ENCODE measurements around the gene AP1AR. TPM values are rescaled to one million over a fixed set of nuclear protein-coding genes. Genes with fewer than 3 reads are reported as not detected.

Gene AP1AR
- total RNA-seq, 1 donor from 2014 or later = 31.0 TPM

GRCh38 chr4:112247021-112247420, 15.4 kb downstream of the AP1AR start:
- Histone ChIP-seq H3K27me3 (ENCODE audit: control insufficient read depth, insufficient read depth, low read length) (no peaks in the 10 kb centered on the region), H3K4me3 (ENCODE audit: low read depth, low read length) (no peak overlapping the region), H3K36me3 (ENCODE audit: control insufficient read depth, insufficient read depth, low read length) (no peaks in the 10 kb centered on the region)
- no peak for DNase-seq (ENCODE audit: low read depth)
- TF ChIP-seq CTCF (IDR thresholded peaks at IDR 0.05; ENCODE audit: insufficient read depth, low read length, poor library complexity, severe bottlenecking) = no peak

- DNase-seq (ENCODE audit: low read depth) = no peak
- Histone ChIP-seq H3K4me3 (ENCODE audit: low read depth, low read length) (no peak overlapping the region), H3K36me3 (ENCODE audit: control insufficient read depth, insufficient read depth, low read length) (no peaks in the 10 kb centered on the region), H3K27me3 (ENCODE audit: control insufficient read depth, insufficient read depth, low read length) (no peaks in the 10 kb centered on the region)
- TF ChIP-seq CTCF (IDR thresholded peaks at IDR 0.05; ENCODE audit: insufficient read depth, low read length, poor library complexity, severe bottlenecking) = no peak
Observed at GRCh38 chr4:112251019-112251643, 19.5 kb downstream of the AP1AR start.

- no peak overlapping the region for H3K4me3 ChIP-seq (ENCODE audit: low read depth, low read length)
Observed at GRCh38 chr4:112252234-112252633, 20.6 kb downstream of the AP1AR start.

GRCh38 chr4:112253382-112254000, 21.9 kb downstream of the AP1AR start:
- Histone ChIP-seq H3K36me3 (ENCODE audit: control insufficient read depth, insufficient read depth, low read length) (no peaks in the 10 kb centered on the region), H3K4me3 (ENCODE audit: low read depth, low read length) (no peak overlapping the region), H3K27me3 (ENCODE audit: control insufficient read depth, insufficient read depth, low read length) (no peaks in the 10 kb centered on the region)
- no peak for TF ChIP-seq CTCF (IDR thresholded peaks at IDR 0.05; ENCODE audit: insufficient read depth, low read length, poor library complexity, severe bottlenecking)
- DNase-seq (ENCODE audit: low read depth) = no peak

More at GRCh38 chr4:112252234-112252633, 20.6 kb downstream of the AP1AR start:
- no peaks in the 10 kb centered on the region for H3K27me3 ChIP-seq (ENCODE audit: control insufficient read depth, insufficient read depth, low read length)
- no peak for TF ChIP-seq CTCF (IDR thresholded peaks at IDR 0.05; ENCODE audit: insufficient read depth, low read length, poor library complexity, severe bottlenecking)
- DNase-seq (ENCODE audit: low read depth) = no peak
- H3K36me3 ChIP-seq (ENCODE audit: control insufficient read depth, insufficient read depth, low read length) = no peaks in the 10 kb centered on the region

- Histone ChIP-seq H3K27me3 (ENCODE audit: control insufficient read depth, insufficient read depth, low read length) (no peaks in the 10 kb centered on the region), H3K36me3 (ENCODE audit: control insufficient read depth, insufficient read depth, low read length) (no peaks in the 10 kb centered on the region), H3K4me3 (ENCODE audit: low read depth, low read length) (no peak overlapping the region)
- no peak for TF ChIP-seq CTCF (IDR thresholded peaks at IDR 0.05; ENCODE audit: insufficient read depth, low read length, poor library complexity, severe bottlenecking)
- no peak for DNase-seq (ENCODE audit: low read depth)
Observed at GRCh38 chr4:112257098-112257497, 25.5 kb downstream of the AP1AR start.

- no peaks in the 10 kb centered on the region for H3K27me3 ChIP-seq (ENCODE audit: control insufficient read depth, insufficient read depth, low read length)
- peak; percentile 43 for TF ChIP-seq CTCF (IDR thresholded peaks at IDR 0.05; ENCODE audit: insufficient read depth, low read length, poor library complexity, severe bottlenecking)
- no peaks in the 10 kb centered on the region for H3K36me3 ChIP-seq (ENCODE audit: control insufficient read depth, insufficient read depth, low read length)
- H3K4me3 ChIP-seq (ENCODE audit: low read depth, low read length) = no peak overlapping the region
- no peak for DNase-seq (ENCODE audit: low read depth)
Observed at GRCh38 chr4:112266823-112267222, 35.2 kb downstream of the AP1AR start.
